Skeletal muscle cell (primary cell): ENCODE results near the gene MLANA.

Experiments
- DNase-seq: peaks from one replicate; pipeline ENCODE4 v3.0.0-alpha.2; 2010; ENCODE audit warnings: low read depth
- H3K4me3 ChIP-seq: 2 replicates; pipeline ENCODE4 v1.5.1; 2011; ENCODE audit warnings: low read depth, mild to moderate bottlenecking, control low read depth, low read length, moderate library complexity

MLANA gene

GRCh38 chr9:5949103-5949699 lies 58.5 kb downstream of the MLANA start:
- no peak for DNase-seq
- no peak overlapping the region for H3K4me3 ChIP-seq

- DNase-seq = no peak
- H3K4me3 ChIP-seq = no peak overlapping the region
Observed at GRCh38 chr9:5950261-5950660, 59.6 kb downstream of the MLANA start.

GRCh38 chr9:5951686-5952211 lies 61.1 kb downstream of the MLANA start:
- peak; percentile 7 for DNase-seq
- no peak overlapping the region for H3K4me3 ChIP-seq

GRCh38 chr9:5953743-5954707 lies 63.3 kb downstream of the MLANA start:
- H3K4me3 ChIP-seq = no peak overlapping the region
- no peak for DNase-seq

GRCh38 chr9:5957166-5957565 lies 66.5 kb downstream of the MLANA start:
- DNase-seq = no peak
- H3K4me3 ChIP-seq = no peak overlapping the region

- H3K4me3 ChIP-seq = no peak overlapping the region
Observed at GRCh38 chr9:5958273-5958672, 67.6 kb downstream of the MLANA start.

More at GRCh38 chr9:5958273-5958672, 67.6 kb downstream of the MLANA start:
- DNase-seq = no peak
